Head of caudate nucleus (tissue), 42 donors: ENCODE results near the gene CFAP43.

Source experiments
- DNase-seq, 42 donors: peaks; one replicate each; pipeline versions ENCODE4 v3.0.0 to v3.0.0-alpha.2; 2020 to 2021; ENCODE audit warnings: mixed read lengths in 7 of 42
- intact Hi-C: fragments of 100-400 bp; cut with DNase I; formaldehyde crosslinking; loops from one replicate; pipeline ENCODE4 v1.15.0; 2022

CFAP43 gene, protein sequence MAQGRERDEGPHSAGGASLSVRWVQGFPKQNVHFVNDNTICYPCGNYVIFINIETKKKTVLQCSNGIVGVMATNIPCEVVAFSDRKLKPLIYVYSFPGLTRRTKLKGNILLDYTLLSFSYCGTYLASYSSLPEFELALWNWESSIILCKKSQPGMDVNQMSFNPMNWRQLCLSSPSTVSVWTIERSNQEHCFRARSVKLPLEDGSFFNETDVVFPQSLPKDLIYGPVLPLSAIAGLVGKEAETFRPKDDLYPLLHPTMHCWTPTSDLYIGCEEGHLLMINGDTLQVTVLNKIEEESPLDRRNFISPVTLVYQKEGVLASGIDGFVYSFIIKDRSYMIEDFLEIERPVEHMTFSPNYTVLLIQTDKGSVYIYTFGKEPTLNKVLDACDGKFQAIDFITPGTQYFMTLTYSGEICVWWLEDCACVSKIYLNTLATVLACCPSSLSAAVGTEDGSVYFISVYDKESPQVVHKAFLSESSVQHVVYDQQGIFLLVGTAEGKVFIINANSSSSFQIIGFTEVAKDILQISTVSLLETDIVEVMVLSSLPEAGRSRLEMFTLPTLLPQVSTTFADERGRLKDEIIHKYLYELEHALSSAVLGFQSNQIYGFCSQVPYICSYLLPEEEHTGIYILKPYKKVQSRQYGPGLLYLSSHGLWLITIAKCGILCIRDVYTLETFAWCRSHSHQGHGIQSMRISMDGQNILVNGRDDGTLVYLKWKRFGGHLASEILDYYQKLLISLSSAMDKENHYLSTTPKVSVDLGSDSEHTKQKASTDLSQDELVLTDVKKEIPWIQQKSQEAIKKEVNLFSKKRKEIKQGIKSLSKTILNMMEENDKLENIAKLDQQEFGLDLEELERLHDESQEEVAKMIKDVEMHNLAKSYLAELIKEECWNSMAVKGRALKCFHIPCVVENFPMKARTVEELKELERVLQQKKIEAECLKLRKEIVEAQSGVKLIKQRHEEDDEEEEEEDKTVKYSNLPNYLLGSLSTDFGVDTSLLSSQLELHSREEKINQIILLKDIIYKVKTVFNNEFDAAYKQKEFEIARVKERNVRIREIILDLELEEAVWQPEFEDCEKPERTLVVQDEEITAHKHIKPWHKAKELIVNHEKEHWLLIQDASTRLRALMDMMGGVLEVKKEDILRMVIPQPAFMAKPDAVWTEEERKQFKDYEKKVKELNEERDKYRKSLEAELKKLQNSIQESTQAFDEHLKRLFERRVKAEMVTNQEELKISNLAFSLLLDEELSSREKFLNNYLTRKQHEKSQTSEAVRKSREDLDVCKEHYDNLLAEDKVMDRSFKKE (N-terminal part only)

DNA sequence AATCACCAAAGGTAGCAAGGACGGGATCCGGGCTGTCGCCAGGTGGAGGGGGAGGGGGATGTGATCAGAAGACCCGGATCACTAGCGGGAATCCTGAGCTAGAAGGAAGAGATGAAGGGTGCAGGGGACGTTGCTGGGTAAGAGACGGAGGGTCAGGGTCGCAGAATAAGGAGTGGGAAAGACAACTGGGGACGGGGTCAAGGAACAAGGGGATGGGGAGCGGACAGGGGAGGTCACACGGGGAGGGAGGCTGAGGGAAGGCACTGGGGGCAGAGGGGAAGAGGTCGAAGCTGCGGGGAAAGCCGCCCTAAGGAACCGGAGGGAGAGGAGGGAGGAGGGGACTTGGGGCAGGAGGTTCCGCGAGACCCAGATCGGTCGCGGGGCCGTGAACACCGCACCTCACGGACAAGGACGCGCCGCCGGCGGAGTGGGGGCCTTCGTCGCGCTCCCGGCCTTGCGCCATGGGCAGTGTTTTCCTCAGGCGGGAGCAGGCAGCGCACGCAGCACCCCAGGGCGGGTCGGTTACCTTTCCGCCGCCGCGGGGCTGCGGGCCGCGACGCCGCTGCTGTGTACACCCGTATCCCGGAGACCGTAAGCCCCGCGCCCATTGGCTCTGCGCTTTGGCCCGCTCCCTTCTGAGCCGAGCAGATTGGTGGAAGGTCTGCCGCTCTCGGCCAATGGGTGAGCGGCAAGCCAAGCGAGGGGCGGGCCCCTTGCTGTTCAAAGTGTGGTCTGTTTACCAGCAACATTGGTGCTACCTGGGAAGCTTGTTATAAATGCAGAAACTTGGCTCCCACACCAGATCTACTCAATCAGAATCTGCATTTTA lies at the start of gene CFAP43:
TSS of gene CFAP43 (minus strand) at position 581 of the 829 bp plus-strand sequence. CDS start at position 463, 118 bp downstream.
- intact Hi-C loops, result no loop called here

DNA sequence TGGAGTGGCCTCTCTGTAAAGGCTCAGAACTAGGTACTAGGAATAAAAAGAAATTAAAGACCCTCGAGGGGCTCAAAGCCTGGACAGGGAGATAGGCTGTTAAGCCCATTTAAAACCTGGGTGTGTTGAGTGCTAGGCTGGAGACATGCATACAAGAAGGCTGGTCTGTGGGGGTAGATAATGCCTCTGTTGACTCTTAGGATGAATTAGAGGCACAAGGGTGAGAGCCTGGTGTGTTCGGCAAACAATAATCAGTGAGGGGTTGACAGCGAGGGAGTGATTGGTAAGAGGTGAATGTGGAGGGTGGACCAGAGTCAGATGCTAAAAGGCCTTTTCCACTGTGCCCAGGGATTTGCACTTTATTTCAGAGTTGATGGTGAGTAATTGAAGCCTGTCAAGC lies 49.5 kb upstream of the CFAP43 start:
- DNase-seq, result no peak
- intact Hi-C loops, result no loop called here

More for the DNA sequence above, at the start of gene CFAP43:
- peak; percentile 94 to 99 (median 98) for DNase-seq

DNA sequence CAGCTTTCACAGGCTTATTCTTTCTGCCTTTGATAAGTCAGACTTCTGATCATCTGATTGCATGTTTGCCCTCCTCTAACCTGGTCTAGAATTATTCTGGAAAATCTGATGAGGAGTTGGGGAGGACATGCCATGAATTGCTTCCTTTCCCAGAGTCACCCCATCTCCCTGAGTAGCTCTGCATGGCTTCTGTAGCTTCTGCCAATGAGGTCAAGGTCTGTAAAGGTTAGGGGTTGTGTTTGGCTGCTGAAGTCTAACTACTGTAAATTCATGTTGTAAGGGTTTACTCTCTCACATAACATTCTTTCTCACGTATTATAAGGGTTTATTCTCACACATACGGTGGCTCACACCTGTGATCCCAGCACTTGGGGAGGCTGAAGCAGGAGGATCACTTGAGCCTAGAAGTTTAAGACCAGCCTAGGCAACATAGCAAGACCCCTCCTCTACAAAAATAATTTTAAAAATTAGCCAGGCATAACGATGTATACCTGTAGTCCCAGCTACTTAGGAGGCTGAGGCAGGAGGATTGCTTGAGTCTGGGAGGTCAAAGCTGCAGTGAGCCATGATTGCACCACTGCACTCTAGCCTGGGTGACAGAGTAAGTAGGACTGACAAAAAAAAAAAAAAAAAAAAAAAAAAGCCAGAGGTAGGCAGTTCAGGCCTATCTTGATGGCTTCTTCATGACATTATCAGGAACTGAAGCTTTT lies 47.5 kb upstream of the CFAP43 start:
- no peak for DNase-seq
- intact Hi-C loops, result no loop called here

DNA sequence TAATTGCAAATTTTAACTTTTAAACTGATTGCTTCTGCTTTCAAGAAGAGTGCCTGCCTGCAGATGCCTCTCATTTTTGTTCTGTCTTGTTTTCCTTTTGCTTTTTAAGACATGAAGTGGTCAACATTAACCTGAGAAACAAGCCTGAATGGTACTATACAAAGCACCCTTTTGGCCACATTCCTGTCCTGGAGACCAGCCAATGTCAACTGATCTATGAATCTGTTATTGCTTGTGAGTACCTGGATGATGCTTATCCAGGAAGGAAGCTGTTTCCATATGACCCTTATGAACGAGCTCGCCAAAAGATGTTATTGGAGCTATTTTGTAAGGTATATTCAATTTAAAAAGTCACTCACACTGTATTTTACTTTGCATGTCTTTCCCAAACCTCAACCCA lies 45.6 kb upstream of the CFAP43 start:
- DNase-seq, result no peak
- intact Hi-C loops, result no loop called here

DNA sequence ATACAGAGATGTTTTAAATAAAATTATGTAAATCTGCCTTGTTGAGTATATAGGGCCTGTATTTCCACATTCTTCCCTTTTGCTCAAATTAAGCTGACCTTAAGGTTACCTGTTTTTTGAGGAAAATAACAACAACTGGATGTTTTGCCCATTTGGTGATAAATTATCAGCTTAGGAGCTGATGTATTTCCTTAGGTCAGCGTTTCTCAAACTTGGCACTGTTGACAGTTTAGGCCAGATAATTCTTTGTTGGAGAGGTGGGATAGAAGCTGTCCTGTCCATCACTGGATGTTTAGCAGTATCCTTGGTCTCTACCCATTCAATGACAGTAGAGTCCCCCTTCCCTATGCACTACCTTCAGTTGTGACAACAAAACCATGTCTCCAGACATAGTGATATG lies 44.0 kb upstream of the CFAP43 start:
- DNase-seq, result no peak
- intact Hi-C loops, result no loop called here

DNA sequence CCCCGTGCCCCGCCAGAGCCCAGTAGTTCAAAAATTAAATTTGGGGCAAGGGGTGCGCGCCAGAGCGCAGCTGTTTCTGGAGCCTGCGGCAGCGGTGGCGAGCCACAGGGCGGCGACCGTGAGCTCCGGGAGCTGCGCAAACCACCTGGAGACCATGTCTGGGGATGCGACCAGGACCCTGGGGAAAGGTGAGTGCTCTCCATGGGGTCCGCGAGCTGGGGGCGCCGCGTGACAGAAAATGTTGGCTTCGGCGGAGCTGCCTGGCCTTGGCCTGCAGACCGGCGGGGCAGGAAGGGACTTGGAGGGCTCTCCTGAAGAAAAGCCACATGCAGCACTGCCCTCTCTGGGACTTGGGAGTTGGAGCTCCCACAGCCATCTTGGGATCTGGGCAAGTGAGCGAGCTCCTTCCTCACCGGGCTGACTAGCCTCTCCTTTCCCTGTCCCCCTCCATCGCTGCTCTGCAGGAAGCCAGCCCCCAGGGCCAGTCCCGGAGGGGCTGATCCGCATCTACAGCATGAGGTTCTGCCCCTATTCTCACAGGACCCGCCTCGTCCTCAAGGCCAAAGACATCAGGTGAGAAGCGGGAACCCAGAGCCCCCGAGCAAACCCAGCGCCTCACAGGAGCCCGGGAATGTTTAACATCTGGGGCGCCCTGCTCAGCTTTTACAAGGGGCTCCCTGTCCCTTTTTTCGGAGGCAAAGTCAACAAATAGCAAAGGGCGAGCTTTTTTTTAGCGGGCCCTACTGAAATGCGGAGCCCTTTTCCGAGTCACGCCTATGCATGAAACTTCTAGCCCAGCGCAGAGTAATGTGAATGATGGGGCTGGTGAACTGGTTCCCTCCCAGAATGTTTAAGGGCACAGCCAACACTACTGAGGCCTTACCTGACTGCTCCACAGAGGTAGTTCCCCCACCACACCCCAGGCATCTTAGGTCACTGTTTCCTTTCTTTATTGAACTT lies 42.9 kb upstream of the CFAP43 start:
- intact Hi-C loops, result no loop called here
- DNase-seq, result peak in 41 of 42 donors; percentile 37 to 84 (median 72)

DNA sequence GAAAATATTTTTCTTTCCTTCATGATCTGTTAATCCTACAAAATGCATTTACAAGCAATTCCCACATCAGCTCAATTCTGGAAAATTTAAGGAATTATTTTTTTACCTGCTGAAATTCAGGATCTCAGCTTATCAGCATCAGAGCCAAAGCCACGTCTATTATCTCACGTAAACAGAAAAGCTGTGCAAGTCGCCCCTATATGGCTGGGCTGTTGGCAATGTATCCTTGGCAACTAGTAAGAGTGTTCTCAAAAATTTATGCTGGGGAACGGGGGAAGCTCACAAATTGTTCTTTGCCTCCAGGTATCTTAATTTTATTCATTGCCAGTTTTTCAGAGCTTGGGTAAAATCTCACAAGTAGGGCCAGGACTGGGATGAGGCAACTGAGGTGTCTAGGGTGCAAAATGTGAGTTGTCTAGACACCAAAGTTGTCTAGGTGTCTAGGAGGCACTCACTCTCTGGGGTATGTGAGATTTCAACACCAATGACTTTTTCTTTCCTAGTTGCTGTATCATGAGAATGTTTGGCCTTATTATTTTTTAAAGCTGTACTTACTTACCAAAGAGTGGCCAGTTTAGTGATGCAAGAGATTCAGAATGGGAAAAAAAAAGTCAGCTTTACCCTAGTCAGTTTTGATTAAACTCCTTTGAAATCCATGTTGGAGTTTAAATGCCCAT lies 41.9 kb upstream of the CFAP43 start:
- peak in 4 of 42 donors; percentile 24 to 57 (median 34) for DNase-seq
- intact Hi-C loops, result no loop called here

DNA sequence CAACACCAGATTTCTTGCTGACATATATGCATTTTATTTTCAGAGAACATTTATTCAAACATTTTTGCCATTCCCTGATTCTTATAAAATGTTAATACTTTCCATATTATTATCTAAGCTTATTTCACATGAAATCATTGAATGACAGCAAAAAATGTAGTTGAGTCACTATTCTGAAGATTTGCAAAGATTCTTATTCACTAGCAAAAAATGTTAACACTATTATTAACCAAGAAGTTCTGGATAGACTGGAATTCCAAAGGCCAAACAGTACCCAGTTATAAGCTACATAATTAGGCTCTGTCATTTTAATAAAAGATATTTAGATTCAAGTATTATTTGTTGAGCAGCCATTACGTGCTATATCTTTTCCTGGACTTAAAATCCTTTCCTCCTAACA lies 41.1 kb upstream of the CFAP43 start:
- intact Hi-C loops, result no loop called here

DNA sequence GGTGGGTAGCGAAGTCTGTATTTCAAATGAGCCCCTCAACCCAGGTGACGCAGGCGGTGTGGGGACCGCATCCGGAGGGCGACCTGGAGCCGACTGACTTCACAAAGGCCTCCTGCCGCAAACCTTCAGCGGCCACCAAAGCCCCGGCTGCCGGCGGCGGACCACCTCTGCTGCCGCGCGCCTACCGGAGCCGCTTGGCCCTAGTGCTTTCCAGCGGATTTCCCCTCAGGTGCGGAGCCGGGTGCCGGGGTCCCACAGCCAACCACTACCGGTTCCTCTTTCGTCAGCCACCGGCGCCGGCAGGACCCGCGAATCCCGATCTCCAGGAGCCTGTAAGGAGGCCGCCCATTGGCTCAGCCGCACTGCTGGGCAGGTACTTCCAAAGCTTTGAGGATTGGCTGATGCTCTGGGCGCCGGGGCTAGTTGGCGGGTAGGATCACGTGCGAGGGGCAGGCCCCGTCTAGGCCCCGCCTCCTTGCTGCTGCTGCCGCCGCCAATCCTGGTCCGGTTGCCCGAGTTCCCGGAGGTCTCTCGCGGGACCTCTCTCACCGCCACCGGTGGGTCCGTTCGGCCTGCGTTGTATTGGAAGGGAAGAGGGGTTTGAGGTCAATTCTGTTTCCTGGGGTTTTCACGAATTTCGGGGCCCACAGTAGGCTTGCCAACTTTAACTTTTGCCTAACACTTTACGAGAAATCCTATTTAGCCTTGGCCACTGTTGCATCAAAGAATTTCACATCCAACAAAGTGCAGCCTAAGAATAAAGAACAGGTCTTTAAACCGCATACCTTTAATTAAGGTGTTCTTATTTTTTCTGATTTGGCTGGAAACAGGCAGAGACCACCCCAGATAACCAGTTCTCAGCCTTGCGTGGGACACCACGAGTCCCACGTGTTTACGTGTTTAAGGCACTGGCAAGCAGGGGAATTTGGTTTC lies 36.8 kb upstream of the CFAP43 start, which contains the start of gene GSTO2:
TSS of gene GSTO2 (plus strand) at position 472 of the 933 bp plus-strand sequence. CDS start 5,732 bp downstream, outside the sequence.
- intact Hi-C loops, result no loop called here
- peak; percentile 98 to 100 (median 100) for DNase-seq

More for the DNA sequence above, 41.1 kb upstream of the CFAP43 start:
- DNase-seq, result no peak

DNA sequence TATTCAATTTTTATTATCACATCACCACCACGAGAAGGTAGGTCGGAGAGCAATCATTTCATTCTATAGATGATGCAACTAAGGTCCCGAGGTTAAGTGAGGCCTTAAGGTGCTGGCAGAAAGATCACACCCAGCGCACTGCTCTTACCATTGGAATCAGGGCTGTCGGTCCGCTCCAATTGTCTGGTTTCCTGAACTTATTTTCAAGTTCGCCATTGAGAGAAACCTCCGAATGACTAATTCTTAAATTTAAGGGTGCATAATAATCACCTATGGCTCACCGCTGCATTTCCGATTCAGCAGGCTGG lies 36.2 kb upstream of the CFAP43 start:
- intact Hi-C loops, result no loop called here
- DNase-seq, result peak in 1 of 42 donors; percentile 12

DNA sequence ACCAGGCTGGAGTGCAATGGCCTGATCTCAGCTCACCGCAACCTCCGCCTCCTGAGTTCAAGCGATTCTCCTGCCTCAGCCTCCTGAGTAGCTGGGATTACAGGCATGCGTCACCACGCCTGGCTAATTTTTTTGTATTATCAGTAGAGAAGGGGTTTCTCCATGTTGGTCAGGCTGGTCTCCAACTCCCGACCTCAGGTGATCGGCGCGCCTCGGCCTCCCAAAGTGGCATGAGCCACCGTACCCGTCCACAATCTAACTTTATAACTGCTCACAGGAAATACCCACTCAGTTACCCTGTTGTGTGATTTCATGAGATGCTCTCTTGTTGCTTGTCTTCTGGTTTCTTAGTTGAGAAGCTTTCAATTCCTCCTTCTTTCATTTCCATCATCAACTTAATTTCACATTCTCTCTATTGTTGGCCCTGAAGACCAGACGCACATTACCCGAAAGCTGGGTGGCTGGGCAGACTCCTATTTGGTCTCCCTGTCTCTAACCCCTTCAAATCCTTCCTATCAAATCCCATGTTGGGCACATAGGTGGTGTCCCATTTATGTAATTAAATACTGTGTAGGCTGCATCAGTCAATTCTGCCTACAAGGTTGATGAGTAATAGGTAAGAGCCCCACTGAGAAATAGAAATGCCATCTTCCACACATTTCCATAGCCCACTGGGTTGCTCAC lies 35.7 kb upstream of the CFAP43 start:
- intact Hi-C loops, result no loop called here
- DNase-seq, result peak in 2 of 42 donors; percentile 8 to 27

DNA sequence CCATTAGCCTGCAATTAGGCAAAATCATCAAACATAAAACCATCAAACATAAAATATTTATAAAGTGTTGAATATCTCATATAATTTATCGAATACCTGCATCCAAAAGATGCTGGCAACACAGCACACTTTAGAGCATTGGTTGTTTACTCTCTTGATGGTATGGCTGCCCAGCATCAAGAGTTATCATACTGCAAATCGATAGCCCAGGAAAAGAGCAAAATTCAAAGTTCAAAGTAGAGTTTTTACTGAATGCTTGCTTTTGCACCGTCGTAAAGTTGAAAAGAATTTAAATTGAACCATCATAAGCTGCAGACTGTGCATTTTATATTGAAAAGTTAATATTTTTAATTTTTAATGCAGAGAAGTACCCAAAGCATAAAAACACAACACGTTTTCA lies 32.6 kb upstream of the CFAP43 start:
- intact Hi-C loops, result no loop called here
- DNase-seq, result no peak

DNA sequence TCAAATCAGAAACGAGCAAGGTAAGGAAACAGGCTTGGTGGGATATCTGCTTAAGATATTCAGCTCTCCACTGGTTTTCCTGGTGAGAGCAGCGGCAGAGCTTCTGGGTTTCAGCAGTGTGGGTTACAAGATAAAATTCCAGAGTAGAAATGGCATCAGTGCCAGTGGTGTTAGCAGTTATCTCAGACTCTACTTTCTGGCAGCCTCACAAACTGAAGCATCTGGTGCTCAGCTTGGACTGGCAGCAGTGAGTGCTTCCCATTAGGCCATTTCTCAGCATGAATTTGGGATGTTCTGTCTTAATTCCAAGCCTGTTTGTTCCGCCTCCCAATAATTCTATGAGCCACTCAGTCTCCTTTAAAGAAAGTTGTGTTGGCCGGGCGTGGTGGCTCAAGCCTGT lies 29.9 kb upstream of the CFAP43 start:
- intact Hi-C loops, result no loop called here
- no peak for DNase-seq

DNA sequence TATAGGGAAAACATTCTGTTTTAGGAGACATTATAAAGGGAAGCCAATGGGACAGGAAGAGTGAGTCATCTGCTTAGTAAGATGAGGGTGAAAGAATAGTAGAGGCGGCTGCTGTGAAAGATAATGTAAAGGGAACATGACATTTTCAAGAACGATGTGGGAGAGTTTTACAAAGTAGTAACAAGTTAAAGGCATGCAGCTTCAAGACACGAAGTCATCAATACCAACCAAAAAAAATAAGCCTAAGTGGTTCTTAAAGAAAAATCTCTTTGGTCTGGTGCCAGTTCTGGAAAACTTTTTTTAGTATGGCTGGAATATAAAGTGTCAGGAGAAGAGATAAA lies 28.6 kb upstream of the CFAP43 start:
- intact Hi-C loops, result no loop called here
- peak in 3 of 42 donors; percentile 13 to 54 (median 21) for DNase-seq
